Fibroblast of lung (primary cell): ENCODE results near the gene BPHL. TPM values are rescaled to one million over a fixed set of nuclear protein-coding genes. Genes with fewer than 3 reads are reported as not detected.
"Not testable (repeated sequence)": the region's sequence is repeated elsewhere in the genome, so short reads cannot be mapped to it uniquely, and the experiment has no call there.

Experiments
- DNase-seq, 2 donors: peaks; one replicate each; pipeline versions ENCODE4 v3.0.0 to v3.0.0-alpha.2; 2010; ENCODE audit warnings: low read depth in 2 of 2
- H2AFZ ChIP-seq: 2 replicates; pipeline ENCODE4 v1.5.1; 2012; ENCODE audit warnings: low read length, control low read depth, inconsistent platforms
- H3K27ac ChIP-seq: 2 replicates; pipeline ENCODE4 v1.5.1; 2011; ENCODE audit warnings: low read length, control low read depth; ENCODE audit not compliant: insufficient read depth
- H3K27me3 ChIP-seq: 2 replicates; pipeline ENCODE4 v1.5.1; 2011; ENCODE audit warnings: mild to moderate bottlenecking, low read length; ENCODE audit not compliant: control insufficient read depth, insufficient read depth
- H3K36me3 ChIP-seq: 2 replicates; pipeline ENCODE4 v1.5.1; 2011; ENCODE audit warnings: low read length; ENCODE audit not compliant: control insufficient read depth, insufficient read depth
- H3K4me1 ChIP-seq: 2 replicates; pipeline ENCODE4 v1.5.1; 2011; ENCODE audit warnings: low read length; ENCODE audit not compliant: control insufficient read depth, insufficient read depth; ENCODE audit errors: extremely low read depth
- H3K4me2 ChIP-seq: 2 replicates; pipeline ENCODE4 v1.5.1; 2011; ENCODE audit warnings: low read length, control low read depth; ENCODE audit not compliant: insufficient read depth; ENCODE audit errors: extremely low read depth
- H3K4me3 ChIP-seq, 4 experiments: fragments of 200-600 bp in 1 of 4; sonication (generic) in 1 of 4; replicated peaks in 1 of 4; 2 replicates each; pipeline ENCODE4 v1.5.1; 2011 to 2016; ENCODE audit warnings: low read length in 4 of 4, low read depth in 3 of 4, mild to moderate bottlenecking in 3 of 4, control low read depth in 2 of 4, inconsistent platforms in 1 of 4, mixed read lengths in 1 of 4; ENCODE audit not compliant: insufficient read depth in 1 of 4; ENCODE audit errors: control extremely low read depth in 1 of 4
- H3K79me2 ChIP-seq: 2 replicates; pipeline ENCODE4 v1.5.1; 2012; ENCODE audit warnings: mild to moderate bottlenecking, low read length, inconsistent platforms; ENCODE audit not compliant: control insufficient read depth, insufficient read depth
- H3K9ac ChIP-seq: 2 replicates; pipeline ENCODE4 v1.5.1; 2011; ENCODE audit warnings: mild to moderate bottlenecking, low read length, control low read depth; ENCODE audit not compliant: insufficient read depth
- H3K9me3 ChIP-seq: 2 replicates; pipeline ENCODE4 v1.5.1; 2012; ENCODE audit warnings: low read depth, low read length; ENCODE audit not compliant: control insufficient read depth, insufficient read depth
- H4K20me1 ChIP-seq: 2 replicates; pipeline ENCODE4 v1.5.1; 2011; ENCODE audit warnings: low read length; ENCODE audit not compliant: control insufficient read depth, insufficient read depth; ENCODE audit errors: extremely low read depth
- CTCF ChIP-seq, 2 donors: IDR thresholded peaks in 1 of 2; conservative IDR thresholded peaks in 1 of 2; 1 replicate in 1 of 2; 2 replicates in 1 of 2; pipeline ENCODE4 v1.5.1; 2011 to 2012; ENCODE audit warnings: low read length in 2 of 2, control low read depth in 1 of 2, inconsistent platforms in 1 of 2, low read depth in 1 of 2, mild to moderate bottlenecking in 1 of 2
- EZH2 ChIP-seq: IDR thresholded peaks from 2 replicates; pipeline ENCODE4 v1.5.1; 2012; ENCODE audit warnings: low read length, control low read depth, mild to moderate bottlenecking; ENCODE audit errors: missing control alignments
- polyA plus RNA-seq, 2 donors: library from polyadenylated mRNA; depleted of rRNA in 1 of 2; stranded (reverse) in 1 of 2; unstranded in 1 of 2; fragments of >200 nt; gene quantifications; 2 replicates each; pipeline ENCODE4 v1.2.1, GENCODE V29; 2011 to 2012; ENCODE audit warnings: missing spikeins in 1 of 2
- total RNA-seq: library from RNA; depleted of rRNA; stranded (reverse); fragments of >200 nt; gene quantifications from 2 replicates; pipeline ENCODE4 v1.2.1, GENCODE V29; 2014

BPHL gene
- total and polyA plus RNA-seq, 2 donors (not counting 1 experiment from before 2014, with no cell fraction given), result 16.6 to 20.6 TPM

GRCh38 chr6:3183066-3183465, 64.6 kb downstream of the BPHL start:
- Histone ChIP-seq H2AFZ (no peak overlapping the region), H4K20me1 (no peaks in the 10 kb centered on the region), H3K4me2 (no peak overlapping the region), H3K4me3 (no peak overlapping the region), H3K9me3 (no peaks in the 10 kb centered on the region), H3K27me3 (peaks cover 16% of the 10 kb centered on the region), H3K4me1 (no peaks in the 10 kb centered on the region), H3K79me2 (no peaks in the 10 kb centered on the region), H3K9ac (no peak overlapping the region), H3K27ac (no peak overlapping the region), H3K36me3 (no peaks in the 10 kb centered on the region)
- DNase-seq, result no peak
- TF ChIP-seq EZH2, result no peak
- TF ChIP-seq CTCF (conservative IDR thresholded peaks at IDR 0.05 in 1 of 2, IDR thresholded peaks at IDR 0.05 in 1 of 2; ENCODE audit: low read depth in 1 of 2, low read length in 2 of 2), result no peak

- no peaks in the 10 kb centered on the region for H3K4me1 ChIP-seq
- no peak overlapping the region for H3K27ac ChIP-seq
- no peak overlapping the region for H3K9ac ChIP-seq
- no peaks in the 10 kb centered on the region for H4K20me1 ChIP-seq
- TF ChIP-seq EZH2 (no peak), CTCF (conservative IDR thresholded peaks at IDR 0.05 in 1 of 2, IDR thresholded peaks at IDR 0.05 in 1 of 2; ENCODE audit: low read depth in 1 of 2, low read length in 2 of 2) (no peak)
- H2AFZ ChIP-seq, result no peak overlapping the region
- no peak for DNase-seq
- H3K79me2 ChIP-seq, result no peaks in the 10 kb centered on the region
- peaks cover 16% of the 10 kb centered on the region for H3K27me3 ChIP-seq
- no peak overlapping the region for H3K4me3 ChIP-seq
- no peak overlapping the region for H3K4me2 ChIP-seq
- no peaks in the 10 kb centered on the region for H3K9me3 ChIP-seq
- H3K36me3 ChIP-seq, result no peaks in the 10 kb centered on the region
Measured at GRCh38 chr6:3186974-3187382, 68.5 kb downstream of the BPHL start.

DNA sequence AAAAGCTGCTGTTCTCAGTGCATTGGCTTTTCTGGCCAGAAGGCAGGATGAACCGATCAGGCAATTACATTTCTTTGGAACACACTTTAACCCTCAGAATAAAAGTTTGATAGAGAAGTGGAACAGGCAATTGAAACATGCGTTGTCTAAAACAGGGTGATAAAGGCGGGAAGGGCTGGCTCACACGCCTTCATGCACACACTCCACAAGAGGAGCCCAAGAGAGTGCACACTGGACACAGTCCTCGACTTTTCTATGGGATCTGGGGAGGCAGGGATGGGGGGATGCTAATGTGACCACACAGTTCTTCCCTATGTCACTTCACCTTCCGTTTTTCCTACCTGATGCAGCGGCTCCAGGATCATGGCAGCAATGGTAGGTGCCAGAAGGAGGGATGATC, 69.8 kb downstream of the BPHL start:
- Histone ChIP-seq H3K4me2 (no peak overlapping the region), H3K9ac (no peak overlapping the region), H3K79me2 (no peaks in the 10 kb centered on the region), H3K4me3 (no peak overlapping the region), H3K27me3 (peaks cover 14% of the 10 kb centered on the region), H2AFZ (no peak overlapping the region), H3K9me3 (no peaks in the 10 kb centered on the region), H3K27ac (no peak overlapping the region), H3K36me3 (no peaks in the 10 kb centered on the region), H4K20me1 (no peaks in the 10 kb centered on the region), H3K4me1 (no peaks in the 10 kb centered on the region)
- DNase-seq, result no peak
- TF ChIP-seq EZH2 (no peak), CTCF (conservative IDR thresholded peaks at IDR 0.05 in 1 of 2, IDR thresholded peaks at IDR 0.05 in 1 of 2; ENCODE audit: low read depth in 1 of 2, low read length in 2 of 2) (no peak)

GRCh38 chr6:3189192-3189591, 70.7 kb downstream of the BPHL start:
- H3K36me3 ChIP-seq, H3K9me3 ChIP-seq, H3K27me3 ChIP-seq, H3K4me1 ChIP-seq, H4K20me1 ChIP-seq, H3K4me3 ChIP-seq, H3K79me2 ChIP-seq, H3K9ac ChIP-seq, H2AFZ ChIP-seq, H3K4me2 ChIP-seq, DNase-seq, H3K27ac ChIP-seq: not testable (repeated sequence)
